NCI-H82 treated with DMSO at 0.1 percent for 48 hours (cell line): Measurements from ENCODE around the gene AOPEP.
A peak's percentile ranks its signal among the peaks of the same experiment; 100 is the strongest.

ENCODE experiments used
- DNase-seq: peaks from one replicate; lab custom pipeline; 2025; ENCODE audit not compliant: unreplicated experiment; lab: John Stamatoyannopoulos, UW

AOPEP gene

DNA sequence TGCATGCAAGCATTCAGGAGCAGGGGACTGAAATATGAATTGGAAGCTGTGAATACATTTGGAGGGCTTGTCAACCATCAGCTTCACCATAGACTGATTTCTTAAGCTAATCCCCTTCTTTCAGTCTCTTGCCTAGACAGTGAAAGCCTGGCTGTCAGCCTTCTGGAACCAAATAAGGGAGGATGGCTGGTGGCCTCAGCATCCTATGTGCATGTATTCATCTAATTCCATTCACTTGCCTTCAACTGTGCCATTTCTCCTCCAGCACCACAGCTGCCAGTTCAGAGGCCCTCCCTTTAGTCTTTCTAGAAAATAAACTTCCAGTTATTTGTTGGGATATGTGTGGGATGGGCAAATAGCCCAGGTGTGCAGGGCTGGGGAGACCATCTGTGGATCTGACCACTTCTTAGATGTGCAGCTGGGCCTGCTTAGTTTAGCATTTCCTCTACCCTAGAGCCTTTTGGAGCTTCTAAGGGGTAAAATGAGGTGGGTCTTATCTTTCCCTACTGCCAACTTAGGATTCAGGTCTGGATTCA, 62.1 kb downstream of the AOPEP start:
- no peak for DNase-seq

- no peak for DNase-seq
These were observed 64.9 kb downstream of the AOPEP start for GRCh38 chr9:94791435-94791834.

GRCh38 chr9:94792511-94792910, 66.0 kb downstream of the AOPEP start:
- DNase-seq = no peak

DNA sequence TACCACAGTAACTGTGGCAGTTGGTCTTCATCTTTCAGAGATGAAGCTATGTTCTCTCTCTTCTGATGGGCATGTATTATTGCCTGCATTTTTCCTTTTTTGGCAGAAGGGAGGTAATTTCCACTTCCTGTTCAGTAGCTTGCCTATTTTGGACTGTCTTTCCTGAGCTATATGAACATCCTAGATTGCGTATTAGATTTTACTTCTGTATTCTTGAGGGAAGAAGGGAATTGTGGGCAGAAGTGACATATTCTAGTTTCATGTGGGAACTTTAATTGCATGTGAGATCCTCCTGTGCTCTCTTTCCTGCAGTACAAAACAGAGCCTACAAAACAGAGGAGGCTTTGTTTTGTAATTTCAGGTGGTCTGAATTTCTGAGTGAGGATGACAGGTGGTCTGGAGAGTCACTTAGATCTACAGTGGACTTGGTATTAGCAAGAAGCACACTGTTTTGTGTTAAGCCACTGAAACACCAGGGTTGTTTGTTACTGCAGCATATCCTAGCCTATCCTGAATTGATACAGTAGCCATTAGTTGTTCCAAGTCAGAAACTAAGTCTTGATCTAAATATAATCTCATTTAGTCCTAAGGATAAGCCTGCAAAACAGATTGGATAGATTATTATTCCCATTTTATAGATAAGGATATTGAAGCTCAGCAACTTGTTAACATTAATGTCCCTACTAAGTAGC, 68.1 kb downstream of the AOPEP start:
- DNase-seq = no peak

GRCh38 chr9:94796687-94797086, 70.2 kb downstream of the AOPEP start:
- no peak for DNase-seq

DNA sequence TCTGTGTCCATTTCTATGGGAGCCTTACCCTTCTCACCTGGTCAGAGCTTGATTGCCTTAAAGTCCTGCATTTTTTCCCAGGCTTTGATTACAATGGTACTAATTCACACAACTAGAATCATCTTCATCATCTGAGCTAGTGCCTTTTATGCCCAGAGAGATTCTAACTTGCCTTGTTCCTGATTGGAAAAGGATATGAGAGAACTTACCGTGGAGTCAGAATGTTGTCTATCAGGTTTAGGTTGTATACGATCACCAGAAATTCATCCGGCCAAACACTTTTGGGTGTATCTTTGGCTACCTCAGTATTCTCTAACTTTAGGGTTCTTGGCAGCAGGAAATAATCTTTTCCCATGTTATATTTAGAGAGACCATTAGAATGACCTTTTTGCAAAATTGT, 71.7 kb downstream of the AOPEP start:
- no peak for DNase-seq

DNA sequence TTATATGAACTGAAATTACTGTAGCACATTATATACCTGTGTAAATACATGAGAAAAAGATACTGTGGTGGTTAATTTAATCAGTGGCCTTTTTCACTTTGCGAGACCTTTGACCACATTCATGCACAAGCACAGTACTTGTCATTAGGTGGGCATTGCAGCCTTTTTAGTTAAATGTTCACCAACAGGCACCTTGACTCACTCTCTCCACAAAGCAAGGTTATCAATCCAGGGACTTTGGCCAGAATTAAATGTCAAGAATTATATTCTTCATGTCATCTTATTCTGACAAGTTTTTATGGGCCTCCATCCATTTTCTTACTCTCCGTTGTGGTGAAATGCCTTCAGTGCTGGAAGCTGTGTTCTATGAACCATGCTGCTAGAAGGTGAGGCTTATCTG, 72.2 kb downstream of the AOPEP start:
- no peak for DNase-seq

DNA sequence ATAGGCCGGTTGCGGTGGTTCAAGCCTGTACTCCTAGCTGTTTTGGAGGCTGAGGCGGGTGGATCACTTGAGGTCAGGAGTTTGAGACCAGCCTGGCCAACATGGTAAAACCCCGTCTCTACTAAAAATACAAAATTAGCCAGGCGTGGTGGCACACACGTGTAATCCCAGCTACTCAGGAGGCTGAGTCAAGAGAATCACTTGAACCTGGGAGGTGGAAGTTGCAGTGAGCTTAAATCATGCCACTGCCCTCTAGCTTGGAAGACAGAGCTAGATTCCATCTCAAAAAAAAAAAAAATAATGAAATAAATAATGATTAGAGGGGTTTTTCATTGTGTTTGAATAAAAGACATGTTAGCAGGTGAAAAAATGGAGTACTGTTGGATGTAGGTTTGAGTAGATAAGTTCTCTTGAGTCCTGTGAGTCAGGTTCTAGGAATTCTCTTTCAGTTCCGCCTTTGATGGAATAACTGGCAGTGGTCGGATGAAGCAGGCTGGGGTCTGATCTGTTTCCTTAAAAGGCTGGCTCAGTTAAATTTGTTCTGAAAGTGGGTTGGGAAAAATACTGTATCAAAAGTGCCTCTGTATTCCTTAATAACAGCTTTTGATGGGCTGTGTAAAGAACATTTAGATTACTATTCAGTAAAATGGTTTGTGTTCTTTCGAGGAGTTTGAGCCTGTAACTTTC, 73.2 kb downstream of the AOPEP start:
- no peak for DNase-seq

- DNase-seq = no peak
These were observed 74.1 kb downstream of the AOPEP start for GRCh38 chr9:94800424-94801117.

DNA sequence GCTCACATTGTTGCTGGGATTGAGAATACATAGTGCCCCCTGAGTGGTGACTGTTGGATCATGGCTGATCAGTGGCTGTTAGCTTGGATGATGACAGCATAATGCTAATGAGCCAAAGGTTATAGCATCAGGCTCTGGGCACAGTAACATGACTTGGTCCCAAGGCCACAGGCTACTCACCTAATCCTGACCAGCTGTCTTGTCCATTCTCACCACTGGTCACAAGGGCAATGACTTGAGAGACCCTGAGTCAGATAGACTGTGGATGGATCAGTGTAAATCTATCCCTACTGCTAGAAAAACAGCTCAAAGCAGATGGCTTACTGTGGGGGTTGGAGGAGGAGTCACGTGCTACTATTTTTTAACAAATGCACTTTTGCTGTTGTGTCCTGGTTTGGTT, 74.7 kb downstream of the AOPEP start:
- peak; percentile 25 for DNase-seq

DNA sequence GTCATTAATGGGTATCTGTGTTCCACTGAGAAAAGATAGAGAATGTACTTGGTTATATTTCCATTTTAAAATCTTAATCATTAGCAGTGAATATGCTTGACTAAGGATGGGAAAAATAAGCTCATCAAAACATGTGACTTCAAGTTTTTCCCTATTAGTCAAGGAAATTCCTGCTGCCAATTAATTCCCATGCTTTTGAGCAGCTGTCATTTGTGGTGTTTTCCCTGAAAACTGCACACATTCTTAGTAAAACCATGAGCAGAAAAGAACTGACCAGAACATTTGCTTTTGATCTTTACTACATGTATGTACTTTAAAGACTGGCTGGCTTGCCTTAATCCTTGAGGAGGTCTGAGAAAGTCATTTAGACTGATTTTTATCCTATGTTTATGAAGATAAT, 75.2 kb downstream of the AOPEP start:
- DNase-seq = no peak

GRCh38 chr9:94802251-94802650, 75.8 kb downstream of the AOPEP start:
- DNase-seq = no peak

DNA sequence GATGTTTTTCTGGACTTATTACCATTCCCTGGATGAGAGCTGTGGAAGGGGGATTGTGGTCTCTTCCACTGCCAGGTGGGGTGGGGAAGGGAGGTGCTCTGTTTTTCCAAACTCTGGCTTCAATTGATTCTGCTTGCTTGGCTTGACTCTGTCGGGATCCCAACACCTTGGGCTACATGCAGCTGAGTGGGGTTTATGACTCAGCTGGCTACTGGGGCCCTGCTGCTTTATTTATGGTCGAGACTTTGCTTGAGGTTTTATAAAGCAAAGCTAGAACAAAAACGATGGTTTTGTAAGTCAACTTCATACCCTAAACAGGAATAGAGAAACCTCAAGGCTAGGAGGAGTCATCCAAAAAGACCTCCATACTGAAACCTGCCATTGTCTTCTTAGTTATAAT, 76.3 kb downstream of the AOPEP start:
- no peak for DNase-seq

DNA sequence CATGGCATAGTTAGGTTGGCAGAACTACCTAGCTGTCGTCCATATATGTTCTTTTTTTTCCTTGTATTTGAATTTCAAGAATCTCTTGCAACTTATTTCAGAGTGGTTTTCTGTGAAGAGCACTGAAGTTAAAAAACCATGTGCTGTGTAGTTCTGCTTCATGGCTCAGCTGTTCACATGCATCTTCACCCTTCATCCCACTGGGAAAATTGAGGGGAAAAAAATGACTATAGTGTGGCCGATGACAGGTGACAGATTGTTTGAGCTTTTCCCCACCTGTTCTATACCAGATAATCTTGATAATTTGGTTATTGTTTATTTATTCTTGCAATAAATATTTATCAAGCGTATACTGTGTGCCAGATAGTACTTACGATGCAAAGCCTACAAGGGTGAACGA, 77.8 kb downstream of the AOPEP start:
- no peak for DNase-seq

DNA sequence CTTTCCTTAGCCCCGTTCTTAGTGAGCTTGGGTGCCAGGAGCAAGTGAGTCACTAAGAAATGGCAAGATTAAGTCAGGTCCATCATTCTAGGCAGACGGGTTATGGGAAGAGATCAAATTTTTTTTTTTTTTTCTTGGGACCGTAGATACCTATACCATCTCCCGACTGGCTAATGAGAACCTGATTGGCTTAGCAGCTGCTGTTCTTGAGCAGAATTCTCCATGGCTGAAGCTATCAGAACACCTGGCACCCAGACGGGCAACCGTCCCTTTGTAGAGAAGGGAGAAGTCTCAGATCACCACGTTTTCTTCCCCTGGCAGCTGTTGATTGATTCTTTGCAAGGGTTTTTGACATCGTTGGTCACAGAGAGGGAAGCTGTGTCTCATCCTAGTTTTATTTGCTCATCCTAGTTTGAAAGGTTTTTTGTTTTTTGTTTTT, 78.6 kb downstream of the AOPEP start:
- peak; percentile 45 for DNase-seq

GRCh38 chr9:94805585-94805984, 79.1 kb downstream of the AOPEP start:
- DNase-seq = no peak

DNA sequence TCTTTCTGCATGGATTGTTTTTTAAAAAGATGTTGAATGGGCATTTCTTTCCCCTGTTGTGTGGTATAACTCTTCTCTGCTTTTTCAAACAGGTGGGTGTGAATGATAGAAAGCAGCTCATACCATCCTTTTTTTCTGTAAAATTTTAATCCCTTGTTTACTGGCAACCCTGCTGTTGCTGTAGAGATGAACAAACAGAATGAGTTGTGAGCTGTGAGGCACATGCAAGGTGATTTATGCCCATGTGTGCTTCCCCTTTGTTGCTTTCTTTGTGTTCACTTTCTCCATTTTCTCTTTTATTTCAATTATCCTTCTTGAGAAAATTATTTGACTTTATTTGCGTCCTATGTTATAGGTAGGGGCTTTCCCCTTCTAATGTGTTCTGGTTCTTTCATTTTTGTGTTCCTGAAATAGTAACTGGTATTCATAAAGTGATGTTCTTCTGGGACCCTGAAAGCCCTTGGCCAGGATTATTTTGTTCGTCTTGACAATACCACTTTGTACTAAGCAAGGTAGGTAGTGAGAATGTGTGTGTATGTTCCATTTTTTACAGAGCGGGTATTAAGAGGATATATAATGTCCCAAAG, 79.9 kb downstream of the AOPEP start:
- DNase-seq = no peak

DNA sequence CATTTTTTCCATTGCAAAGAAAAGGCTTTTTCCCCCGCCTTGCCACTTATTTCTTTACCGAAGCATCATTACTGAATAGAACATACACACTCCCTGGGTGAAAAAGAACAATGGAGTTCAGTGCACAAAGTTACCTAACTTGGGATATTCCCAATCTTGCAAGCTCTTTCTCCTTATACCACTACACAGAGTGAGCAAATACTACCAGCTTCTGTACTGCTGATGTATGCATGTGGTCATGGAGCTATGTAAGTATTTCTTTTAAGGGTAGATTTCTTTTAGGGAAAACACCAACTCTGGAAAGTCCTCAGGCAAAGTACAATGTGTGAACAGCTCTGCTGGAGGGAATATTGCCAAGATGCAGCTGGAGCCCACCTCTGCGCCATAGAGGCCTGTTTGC, 81.1 kb downstream of the AOPEP start:
- DNase-seq = no peak

DNA sequence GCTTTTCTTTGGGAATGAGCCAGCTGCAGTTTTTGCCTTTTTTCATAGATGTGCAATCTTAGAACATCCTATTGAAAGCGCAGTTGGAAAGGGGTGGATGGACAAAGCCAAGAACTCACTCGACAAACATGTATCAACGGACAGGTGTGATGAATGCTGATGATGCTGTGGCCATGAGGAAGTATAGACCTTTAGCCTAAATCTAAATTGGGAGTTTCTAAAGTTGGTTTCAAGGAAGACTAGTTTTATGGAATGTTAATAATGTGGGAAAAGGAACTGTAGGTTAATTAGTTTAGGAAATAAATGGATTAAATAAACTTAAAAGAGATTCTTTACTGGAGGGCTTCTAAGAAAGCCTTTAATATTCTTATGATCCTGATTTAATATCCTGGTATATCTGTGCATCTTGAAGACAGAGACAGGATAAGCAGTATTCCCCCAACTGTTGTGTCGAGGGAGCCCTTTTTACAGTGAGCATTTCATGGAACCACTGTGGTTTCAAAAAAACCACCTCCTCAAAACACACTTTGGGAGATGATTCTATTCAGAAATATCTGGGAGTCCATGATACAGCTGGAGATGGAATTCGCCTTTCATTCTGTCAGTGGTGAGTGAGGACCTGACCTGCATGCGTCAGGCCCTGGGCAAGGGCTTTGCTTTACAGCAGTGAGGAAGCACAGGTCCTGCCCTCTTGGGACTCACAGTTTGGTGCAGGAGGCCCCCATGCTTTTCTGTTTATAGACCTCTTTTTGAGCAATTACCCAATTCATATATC, 82.6 kb downstream of the AOPEP start:
- no peak for DNase-seq

- no peak for DNase-seq
These were observed 83.3 kb downstream of the AOPEP start for GRCh38 chr9:94809778-94810177.

GRCh38 chr9:94811074-94811473, 84.6 kb downstream of the AOPEP start:
- DNase-seq = no peak
